Activated T-helper 2 cell treated with anti-CD3 and anti-CD28 coated beads, Interferon-gamma antibody, Interleukin-2, Interleukin-4, amounts not matched to agents 10 μg/mL and 5 μg/mL and 100 μg/mL, durations not matched to agents 14 hours and 24 hours and 36 hours (primary cell): Measurements from ENCODE around the gene SMYD3. TPM values are rescaled to one million over a fixed set of nuclear protein-coding genes. Genes with fewer than 3 reads are reported as not detected.
"Not testable (repeated sequence)": the region's sequence is repeated elsewhere in the genome, so short reads cannot be mapped to it uniquely, and the experiment has no call there.

Source experiments
- DNase-seq: peaks from one replicate; pipeline ENCODE4 v3.0.0; 2021; ENCODE audit warnings: low spot score
- H3K27ac Mint-ChIP-seq: one replicate; pipeline ENCODE4 v1.8.0; 2021; ENCODE audit warnings: mixed read lengths
- H3K27me3 Mint-ChIP-seq: one replicate; pipeline ENCODE4 v1.8.0; 2021; ENCODE audit warnings: low read depth, mixed read lengths
- H3K36me3 Mint-ChIP-seq: one replicate; pipeline ENCODE4 v1.8.0; 2021; ENCODE audit warnings: low read depth, mixed read lengths
- H3K4me1 Mint-ChIP-seq: one replicate; pipeline ENCODE4 v1.8.0; 2021; ENCODE audit warnings: low read depth, mixed read lengths
- H3K4me3 Mint-ChIP-seq: one replicate; pipeline ENCODE4 v1.8.0; 2021; ENCODE audit warnings: low read depth, mild to moderate bottlenecking, moderate library complexity, mixed read lengths
- H3K9me3 Mint-ChIP-seq: one replicate; pipeline ENCODE4 v1.8.0; 2021; ENCODE audit warnings: mixed read lengths
- intact Hi-C: fragments of 100-400 bp; cut with micrococcal nuclease; formaldehyde crosslinking; loops from one replicate; pipeline ENCODE4 v1.15.1; 2023
- total RNA-seq: library from RNA; stranded (reverse); gene quantifications from 2 replicates; pipeline ENCODE4 v1.2.3, GENCODE V29; 2022

Gene SMYD3
- total RNA-seq, 1 donor from 2014 or later, result 24.1 TPM

GRCh38 chr1:245715970-245716369 is 791.1 kb downstream of the SMYD3 start:
- Mint-ChIP-seq H3K27ac (no peak overlapping the region), H3K9me3 (no peaks in the 10 kb centered on the region), H3K4me1 (no peaks in the 10 kb centered on the region), H3K36me3 (no peaks in the 10 kb centered on the region), H3K27me3 (peaks cover 2% of the 10 kb centered on the region), H3K4me3 (no peak overlapping the region)
- intact Hi-C loops, result no loop called here
- no peak for DNase-seq

GRCh38 chr1:245715291-245715701 is 791.8 kb downstream of the SMYD3 start:
- Mint-ChIP-seq H3K4me1 (no peaks in the 10 kb centered on the region), H3K27me3 (peaks cover 2% of the 10 kb centered on the region), H3K9me3 (no peaks in the 10 kb centered on the region), H3K27ac (no peak overlapping the region), H3K4me3 (no peak overlapping the region), H3K36me3 (no peaks in the 10 kb centered on the region)
- DNase-seq, result no peak
- intact Hi-C loops, result no loop called here

DNA sequence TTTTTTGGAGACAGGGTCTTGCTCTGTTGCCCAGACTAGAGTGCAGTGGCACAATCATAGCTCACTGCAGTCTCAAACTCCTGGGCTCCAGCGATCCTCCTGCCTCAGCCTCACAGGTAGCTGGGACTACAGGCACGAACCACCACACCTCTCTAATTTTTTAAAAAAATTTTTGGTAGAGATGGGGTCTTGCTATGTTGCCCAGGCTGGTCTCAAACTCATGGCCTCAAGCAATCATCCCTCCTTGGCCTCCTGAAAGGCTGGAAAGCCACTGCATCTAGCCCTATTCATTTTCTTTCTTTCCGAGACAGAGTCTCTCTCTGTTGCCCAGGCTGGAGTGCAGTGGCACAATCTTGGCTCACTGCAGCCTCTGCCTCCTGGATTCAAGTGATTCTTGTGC is 793.1 kb downstream of the SMYD3 start:
- H3K4me1 Mint-ChIP-seq, intact Hi-C loops, H3K27ac Mint-ChIP-seq: not testable (repeated sequence)

GRCh38 chr1:245710961-245711903 is 795.8 kb downstream of the SMYD3 start:
- Mint-ChIP-seq H3K27me3 (peaks cover 2% of the 10 kb centered on the region), H3K9me3 (no peaks in the 10 kb centered on the region), H3K36me3 (no peaks in the 10 kb centered on the region), H3K4me3 (no peak overlapping the region), H3K27ac (no peak overlapping the region), H3K4me1 (no peaks in the 10 kb centered on the region)
- DNase-seq, result no peak
- intact Hi-C loops, result no loop called here

More for the DNA sequence above, 793.1 kb downstream of the SMYD3 start:
- not testable (repeated sequence) for H3K36me3 Mint-ChIP-seq, H3K4me3 Mint-ChIP-seq, H3K27me3 Mint-ChIP-seq, DNase-seq, H3K9me3 Mint-ChIP-seq

DNA sequence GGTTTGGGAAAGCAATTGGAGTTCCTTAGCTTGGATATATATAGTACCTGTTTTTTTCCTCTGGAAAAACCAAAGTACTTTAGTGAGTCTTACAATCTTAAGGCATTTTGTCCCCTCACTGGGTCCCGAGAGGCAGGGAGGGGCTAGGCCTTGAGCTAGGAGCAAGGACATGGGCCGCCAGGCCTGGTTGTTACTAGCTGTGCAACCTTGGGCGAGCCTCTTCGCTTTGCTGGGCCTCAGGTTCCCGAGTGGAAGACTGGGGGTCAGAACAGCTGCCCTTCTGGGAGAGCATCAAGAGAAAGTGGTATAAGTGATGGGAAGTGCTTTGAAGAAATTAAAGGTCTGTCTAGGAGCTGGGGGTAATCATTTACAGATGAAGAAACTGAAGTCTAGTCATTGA is 799.1 kb downstream of the SMYD3 start:
- H3K4me3 Mint-ChIP-seq, result no peak overlapping the region
- no peaks in the 10 kb centered on the region for H3K4me1 Mint-ChIP-seq
- intact Hi-C loops, result no loop called here
- no peaks in the 10 kb centered on the region for H3K36me3 Mint-ChIP-seq
- DNase-seq, result no peak
- H3K9me3 Mint-ChIP-seq, result no peaks in the 10 kb centered on the region
- H3K27ac Mint-ChIP-seq, result no peak overlapping the region
- H3K27me3 Mint-ChIP-seq, result no peaks in the 10 kb centered on the region

- no peak for DNase-seq
- intact Hi-C loops, result no loop called here
- H3K36me3 Mint-ChIP-seq, result no peaks in the 10 kb centered on the region
- no peaks in the 10 kb centered on the region for H3K27me3 Mint-ChIP-seq
- H3K4me3 Mint-ChIP-seq, result no peak overlapping the region
- no peaks in the 10 kb centered on the region for H3K4me1 Mint-ChIP-seq
- no peaks in the 10 kb centered on the region for H3K9me3 Mint-ChIP-seq
- H3K27ac Mint-ChIP-seq, result no peak overlapping the region
Observed at GRCh38 chr1:245704765-245705164, 802.3 kb downstream of the SMYD3 start.

DNA sequence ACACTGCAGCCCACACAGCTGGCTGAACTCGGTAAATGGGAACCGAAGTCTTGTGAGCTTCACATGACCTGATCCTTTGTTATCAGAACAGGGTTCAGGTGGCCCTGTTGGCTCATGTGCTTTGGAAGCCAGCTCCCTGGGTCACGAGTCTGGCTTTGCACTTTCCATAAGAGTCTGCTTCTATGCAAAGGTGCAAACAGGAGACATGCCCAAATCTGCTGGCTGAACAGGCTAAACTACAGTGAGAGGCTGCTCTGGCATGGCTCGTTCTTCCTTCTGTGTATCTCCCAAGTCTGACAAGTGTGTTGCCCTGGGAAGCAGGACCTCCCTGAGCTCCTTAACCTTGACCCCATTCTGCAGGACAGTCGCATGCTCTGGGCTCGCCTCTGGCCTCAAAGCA is 802.7 kb downstream of the SMYD3 start:
- no peak for DNase-seq
- Mint-ChIP-seq H3K4me1 (no peaks in the 10 kb centered on the region), H3K27ac (no peak overlapping the region), H3K36me3 (no peaks in the 10 kb centered on the region), H3K27me3 (no peaks in the 10 kb centered on the region), H3K4me3 (no peak overlapping the region), H3K9me3 (no peaks in the 10 kb centered on the region)
- intact Hi-C loops, result no loop called here

GRCh38 chr1:245702346-245702745 is 804.7 kb downstream of the SMYD3 start:
- Mint-ChIP-seq H3K36me3 (no peaks in the 10 kb centered on the region), H3K4me3 (no peak overlapping the region), H3K27me3 (no peaks in the 10 kb centered on the region), H3K27ac (no peak overlapping the region), H3K4me1 (no peaks in the 10 kb centered on the region), H3K9me3 (no peaks in the 10 kb centered on the region)
- intact Hi-C loops, result no loop called here
- DNase-seq, result no peak

GRCh38 chr1:245701631-245702030 is 805.4 kb downstream of the SMYD3 start:
- Mint-ChIP-seq H3K4me3 (no peak overlapping the region), H3K9me3 (no peaks in the 10 kb centered on the region), H3K4me1 (no peaks in the 10 kb centered on the region), H3K27me3 (no peaks in the 10 kb centered on the region), H3K36me3 (no peaks in the 10 kb centered on the region), H3K27ac (no peak overlapping the region)
- intact Hi-C loops, result no loop called here
- DNase-seq, result no peak

GRCh38 chr1:245700631-245701030 is 806.4 kb downstream of the SMYD3 start:
- Mint-ChIP-seq H3K27ac (no peak overlapping the region), H3K9me3 (no peaks in the 10 kb centered on the region), H3K4me1 (no peaks in the 10 kb centered on the region), H3K4me3 (no peak overlapping the region), H3K27me3 (no peaks in the 10 kb centered on the region), H3K36me3 (no peaks in the 10 kb centered on the region)
- no peak for DNase-seq
- intact Hi-C loops, result no loop called here

Other genes with a start within 250 kb of the SMYD3 start
- gene TFB2M, start 59.0 kb upstream of the SMYD3 start, total RNA-seq, result 21.0 and 21.7 TPM in 2 replicates
- 18.8 and 21.6 TPM in 2 replicates for gene CNST, start 59.2 kb upstream of the SMYD3 start, total RNA-seq
- 34.1 and 34.3 TPM in 2 replicates for gene SCCPDH, start 217.1 kb upstream of the SMYD3 start, total RNA-seq